OCI-LY3 (cell line): ENCODE measurements around the gene ZNF511.
"Not testable (repeated sequence)": the region's sequence is repeated elsewhere in the genome, so short reads cannot be mapped to it uniquely, and the experiment has no call there.

ENCODE experiments used
- EZH2phosphoT487 ChIP-seq: fragments of 200-600 bp; shearing (Covaris generic); IDR thresholded peaks from 2 replicates; pipeline ENCODE4 v1.6.1; 2018; ENCODE audit warnings: antibody characterized with exemption, mixed run types, low read depth
- TF ChIP-seq, protein P1 (sequence below): fragments of 200-600, 300-600 bp; sonication (generic); IDR thresholded peaks from 2 replicates; pipeline ENCODE4 v1.5.1; 2014; ENCODE audit warnings: antibody characterized with exemption, low read length, low read depth

DNA sequence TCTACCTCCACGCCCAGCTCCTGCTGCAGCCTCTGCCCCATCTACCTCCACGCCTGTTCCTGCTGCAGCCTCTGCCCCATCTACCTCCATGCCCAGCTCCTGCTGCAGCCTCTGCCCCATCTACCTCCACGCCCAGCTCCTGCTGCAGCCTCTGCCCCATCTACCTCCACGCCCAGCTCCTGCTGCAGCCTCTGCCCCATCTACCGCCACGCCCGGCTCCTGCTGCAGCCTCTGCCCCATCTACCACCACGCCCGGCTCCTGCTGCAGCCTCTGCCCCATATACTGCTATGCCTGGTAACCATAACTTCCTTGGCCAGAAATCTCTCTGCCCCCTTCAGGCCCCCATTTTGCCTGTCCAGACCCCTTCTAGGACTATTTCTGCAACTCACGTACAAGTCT is 43.7 kb upstream of the ZNF511 start:
- TF ChIP-seq, protein P1, sequence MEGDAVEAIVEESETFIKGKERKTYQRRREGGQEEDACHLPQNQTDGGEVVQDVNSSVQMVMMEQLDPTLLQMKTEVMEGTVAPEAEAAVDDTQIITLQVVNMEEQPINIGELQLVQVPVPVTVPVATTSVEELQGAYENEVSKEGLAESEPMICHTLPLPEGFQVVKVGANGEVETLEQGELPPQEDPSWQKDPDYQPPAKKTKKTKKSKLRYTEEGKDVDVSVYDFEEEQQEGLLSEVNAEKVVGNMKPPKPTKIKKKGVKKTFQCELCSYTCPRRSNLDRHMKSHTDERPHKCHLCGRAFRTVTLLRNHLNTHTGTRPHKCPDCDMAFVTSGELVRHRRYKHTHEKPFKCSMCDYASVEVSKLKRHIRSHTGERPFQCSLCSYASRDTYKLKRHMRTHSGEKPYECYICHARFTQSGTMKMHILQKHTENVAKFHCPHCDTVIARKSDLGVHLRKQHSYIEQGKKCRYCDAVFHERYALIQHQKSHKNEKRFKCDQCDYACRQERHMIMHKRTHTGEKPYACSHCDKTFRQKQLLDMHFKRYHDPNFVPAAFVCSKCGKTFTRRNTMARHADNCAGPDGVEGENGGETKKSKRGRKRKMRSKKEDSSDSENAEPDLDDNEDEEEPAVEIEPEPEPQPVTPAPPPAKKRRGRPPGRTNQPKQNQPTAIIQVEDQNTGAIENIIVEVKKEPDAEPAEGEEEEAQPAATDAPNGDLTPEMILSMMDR: not testable (repeated sequence)
- TF ChIP-seq EZH2phosphoT487: not testable (repeated sequence)
